Stimulated activated CD4-positive, alpha-beta T cell treated with anti-CD3 and anti-CD28 coated beads, TNF-alpha, amount 100 ng/mL, for 24 hours (primary cell): ENCODE data around the gene TPRG1L.

ENCODE experiments used
- DNase-seq, 3 experiments: peaks; one replicate each; pipeline ENCODE4 v3.0.0-alpha.2; 2020; ENCODE audit warnings: low read depth in 3 of 3

Gene TPRG1L

DNA sequence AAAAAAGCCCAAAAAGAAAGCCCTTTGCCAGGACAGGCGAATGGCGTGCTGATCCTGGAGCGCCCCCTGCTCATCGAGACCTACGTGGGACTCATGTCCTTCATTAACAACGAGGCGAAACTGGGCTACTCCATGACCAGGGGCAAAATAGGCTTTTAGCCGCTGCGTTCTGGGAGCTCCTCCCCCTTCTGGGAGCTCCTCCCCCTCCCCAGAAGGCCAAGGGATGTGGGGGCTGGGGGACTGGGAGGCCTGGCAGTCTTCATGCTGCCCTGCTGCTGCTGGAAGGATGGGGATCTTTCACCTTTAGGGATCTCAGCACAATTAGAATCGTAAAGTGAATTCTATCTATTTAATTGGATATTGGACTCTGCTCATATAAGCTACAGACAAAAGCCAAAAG, 3.6 kb downstream of the TPRG1L start:
- DNase-seq, result no peak

DNA sequence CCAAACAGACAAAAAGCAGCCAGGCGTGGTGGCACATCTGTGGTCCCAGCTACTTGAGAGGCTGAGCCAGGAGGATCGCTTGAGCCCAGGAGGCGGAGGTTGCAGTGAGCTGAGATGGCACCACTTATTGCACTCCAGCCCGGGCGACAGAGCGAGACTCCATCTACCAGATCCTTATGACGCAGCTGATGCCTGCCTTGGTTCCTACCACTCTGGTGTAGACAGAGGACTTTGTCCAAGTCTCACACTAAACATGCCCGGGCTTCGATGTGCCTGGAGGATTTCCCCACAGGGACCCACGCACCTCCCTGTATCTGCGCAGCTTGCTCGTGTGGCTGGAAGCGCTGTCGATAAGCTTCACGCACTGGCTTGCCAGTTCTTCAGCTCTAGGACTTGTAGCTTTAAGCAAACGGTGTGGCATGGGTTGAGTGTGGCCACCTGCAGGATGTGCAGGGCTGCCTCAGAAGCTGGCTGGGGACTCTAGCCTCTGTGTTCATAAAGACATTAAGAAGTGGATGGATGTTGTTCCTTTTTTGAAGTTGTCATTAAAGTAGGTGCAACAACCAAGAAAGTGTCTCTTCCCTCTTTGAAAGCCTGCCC, 4.8 kb downstream of the TPRG1L start:
- DNase-seq, result no peak

DNA sequence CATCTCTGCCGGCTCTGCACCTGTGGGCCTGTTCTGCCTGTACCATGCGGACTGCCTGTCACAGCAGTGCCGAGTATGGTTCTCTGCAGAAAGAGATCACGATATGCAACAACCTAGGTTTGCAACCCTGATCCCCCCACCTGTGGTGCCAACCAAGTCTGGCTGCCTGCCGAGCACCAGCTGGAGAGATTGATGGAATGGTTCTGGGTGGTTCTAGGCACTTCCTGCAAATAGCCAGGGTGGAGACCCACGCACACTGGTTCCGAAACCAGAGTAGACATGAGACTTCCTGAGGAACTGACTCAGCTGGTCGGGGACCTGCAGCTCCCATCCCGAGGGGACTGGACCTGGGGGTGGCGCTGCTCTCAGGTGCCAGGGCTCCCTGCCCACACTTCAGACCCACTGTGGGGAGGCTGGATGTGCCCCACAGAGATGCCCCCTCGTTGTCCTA, 5.4 kb downstream of the TPRG1L start:
- no peak for DNase-seq

DNA sequence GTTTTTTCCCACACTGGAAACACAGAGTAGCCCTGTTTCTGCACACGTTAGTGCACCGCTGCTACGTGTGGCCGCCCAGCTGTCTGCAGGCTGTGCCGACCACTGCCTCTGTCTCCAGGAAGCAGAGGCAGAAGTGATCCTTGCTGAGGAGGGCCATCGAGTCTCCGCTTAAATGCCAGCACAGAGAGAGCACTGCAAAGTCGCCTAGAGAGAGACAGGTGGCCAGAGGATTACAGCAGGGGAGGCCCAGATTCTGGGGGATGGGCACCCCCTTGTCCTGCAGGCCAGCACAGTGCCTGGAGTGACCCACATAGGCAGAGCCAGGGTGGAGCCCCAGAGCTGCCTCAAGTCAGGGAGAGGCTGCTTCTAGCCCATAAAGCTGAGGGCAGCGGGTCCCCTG, 6.1 kb downstream of the TPRG1L start:
- no peak for DNase-seq

DNA sequence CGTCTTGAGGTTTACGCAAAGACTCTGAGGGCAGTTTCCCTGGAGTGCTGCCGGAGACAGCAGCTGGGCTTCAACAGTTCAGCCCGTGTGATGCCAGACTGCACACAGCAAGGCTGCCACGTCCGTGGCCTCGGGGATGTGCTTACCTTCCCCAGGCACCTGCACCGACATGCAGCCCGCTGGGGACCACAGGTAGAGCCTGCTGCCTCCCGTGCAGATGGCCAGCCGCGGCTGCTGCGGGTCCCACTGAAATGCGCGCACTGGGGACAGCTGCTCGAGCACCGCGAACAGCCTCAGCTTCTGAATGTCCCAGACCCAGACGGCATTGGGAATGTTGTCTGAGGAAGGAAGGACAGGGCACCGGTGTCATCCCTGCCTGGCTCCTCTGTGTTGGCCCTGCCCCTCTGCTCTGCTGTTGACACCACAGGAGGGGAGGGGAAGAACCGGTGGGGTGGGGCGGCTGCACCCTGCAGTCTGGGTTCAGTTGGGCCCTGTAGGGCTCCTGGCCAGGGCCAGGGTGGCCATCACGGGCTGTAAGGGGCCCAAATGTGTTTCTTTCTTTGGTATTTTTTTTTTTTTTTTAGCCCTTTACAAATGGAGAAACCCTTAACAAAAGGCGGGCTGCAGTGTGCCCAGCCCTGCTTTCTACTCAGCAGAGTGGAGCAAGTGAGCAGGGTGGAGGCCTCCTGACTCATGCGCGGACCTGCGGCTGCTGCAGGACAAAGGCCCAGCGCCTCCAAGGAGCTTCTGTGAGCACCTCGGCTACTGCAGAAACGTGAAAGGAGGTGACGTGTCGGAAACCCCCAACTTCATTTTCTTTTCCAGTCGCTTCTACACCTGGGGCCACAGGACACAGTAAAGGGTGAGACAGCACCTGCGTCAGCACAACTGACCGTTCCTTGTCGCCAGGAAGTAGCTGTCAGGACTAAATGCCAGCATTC, 6.8 kb downstream of the TPRG1L start:
- no peak for DNase-seq

DNA sequence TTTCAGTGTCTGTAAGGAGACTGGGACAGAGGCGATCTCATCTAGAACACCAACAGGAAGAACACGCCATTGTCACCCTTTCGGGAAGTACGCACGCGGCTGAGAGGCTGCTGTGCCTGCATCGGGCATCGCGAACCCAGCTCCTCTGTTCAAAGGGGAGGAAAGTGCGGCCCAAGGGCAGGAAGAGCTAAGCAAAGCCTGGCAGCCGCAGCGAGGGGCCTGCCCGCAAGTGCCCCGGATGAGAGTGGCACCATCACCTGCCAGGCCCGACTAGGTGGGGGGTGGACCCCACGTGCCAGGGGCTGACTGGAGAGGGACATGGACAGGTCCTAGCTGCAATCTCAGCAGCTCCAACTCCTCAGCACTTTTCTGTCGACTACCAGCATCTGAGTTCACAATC, 7.5 kb downstream of the TPRG1L start:
- no peak for DNase-seq

DNA sequence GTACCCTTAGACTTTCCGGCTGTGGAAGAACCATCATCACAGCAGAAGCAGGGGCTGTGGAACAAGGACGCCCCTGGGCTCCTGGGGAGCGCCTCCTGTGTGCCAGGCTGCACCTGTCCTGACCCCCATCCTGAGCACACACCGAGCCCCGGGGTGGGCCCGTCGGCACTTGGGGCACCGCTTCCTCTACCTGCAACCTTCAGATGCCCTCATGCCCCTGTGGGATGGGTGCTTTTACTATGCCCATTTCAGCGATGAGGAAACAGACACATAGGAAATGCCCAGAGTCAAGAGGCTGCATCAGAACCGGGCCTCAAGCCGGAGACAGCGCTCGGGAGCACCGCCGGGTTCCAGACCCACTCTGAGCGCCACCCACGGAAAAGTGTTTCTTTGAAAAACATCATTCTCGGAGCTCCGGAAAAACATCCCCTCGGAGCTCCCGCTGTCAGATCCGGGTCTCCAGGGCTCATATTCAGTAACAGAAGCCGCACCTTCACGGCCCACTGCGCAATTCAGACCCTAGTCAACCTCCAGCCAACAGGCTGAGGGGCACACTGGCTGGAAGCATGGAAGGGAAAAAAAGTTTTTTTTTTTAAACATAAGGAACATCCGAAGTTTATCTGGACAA, 8.0 kb downstream of the TPRG1L start:
- no peak for DNase-seq

DNA sequence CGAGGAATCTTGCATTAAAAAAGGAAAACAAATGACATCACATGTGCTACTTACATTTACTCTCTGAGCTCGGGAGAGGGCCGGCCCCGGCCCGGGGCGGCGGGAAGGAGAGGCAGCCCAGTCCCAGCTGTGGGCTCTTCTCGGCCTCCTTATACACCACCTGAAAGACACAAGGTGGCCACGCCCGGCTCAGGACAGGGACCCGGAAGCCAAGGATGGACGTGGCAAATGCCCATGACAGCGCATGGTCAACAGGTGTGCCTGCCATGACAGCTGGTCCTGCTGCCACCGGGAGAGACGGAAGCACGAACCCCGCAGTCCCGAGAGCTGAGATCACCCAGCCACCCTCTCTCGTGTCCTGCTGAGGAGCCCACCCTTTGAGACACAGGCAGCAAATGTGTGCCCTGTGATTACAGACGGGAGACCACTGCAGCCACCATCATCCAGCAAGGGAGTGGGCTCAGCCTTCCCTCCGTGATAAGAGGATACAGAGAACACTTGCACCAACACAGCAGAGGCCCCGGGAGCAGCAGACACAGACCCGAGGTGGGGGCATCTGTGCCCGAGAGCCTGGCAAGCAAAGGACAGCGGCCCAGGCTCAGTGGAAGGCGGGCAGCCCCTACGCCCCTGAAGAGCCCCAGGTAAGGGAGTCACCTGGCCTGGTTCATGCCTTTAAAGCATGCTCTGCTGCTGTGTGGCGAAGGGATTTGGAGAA, 8.7 kb downstream of the TPRG1L start:
- DNase-seq, result no peak

DNA sequence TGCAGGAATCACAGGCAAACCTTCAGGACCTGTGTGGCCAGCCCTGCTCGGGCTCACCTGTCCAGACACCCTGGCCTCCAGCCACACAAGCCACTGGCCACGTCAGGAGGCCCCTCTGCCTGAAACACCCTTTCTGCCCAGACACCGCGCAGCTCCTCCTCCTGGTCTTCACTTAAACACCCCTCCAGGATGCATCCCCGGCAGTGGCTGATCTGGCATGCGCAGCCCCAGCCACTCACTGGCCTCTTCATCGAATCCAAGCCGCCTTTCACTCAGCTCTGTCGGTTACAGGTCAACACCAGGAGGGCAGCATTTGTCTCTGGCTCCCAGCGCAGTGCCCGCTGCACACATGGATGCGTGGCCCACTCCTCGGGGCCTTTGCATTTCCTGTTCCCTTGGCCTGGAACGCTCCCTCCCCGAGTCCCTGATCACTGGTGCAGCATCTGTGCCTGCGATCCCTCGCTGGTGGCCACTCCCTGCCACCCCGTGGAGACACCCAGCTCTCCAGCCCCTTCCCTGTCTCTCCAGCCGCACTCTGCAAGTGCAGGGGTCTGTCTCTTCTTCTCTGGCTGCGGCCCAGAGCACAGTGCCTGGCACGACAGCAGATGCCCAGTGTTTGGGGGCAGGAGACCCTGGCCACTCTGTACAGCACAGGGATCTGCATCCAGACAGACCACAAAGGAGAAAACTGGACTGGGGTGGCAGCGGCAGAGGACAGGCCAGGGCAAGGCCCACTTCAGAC, 9.4 kb downstream of the TPRG1L start:
- DNase-seq, result no peak

DNA sequence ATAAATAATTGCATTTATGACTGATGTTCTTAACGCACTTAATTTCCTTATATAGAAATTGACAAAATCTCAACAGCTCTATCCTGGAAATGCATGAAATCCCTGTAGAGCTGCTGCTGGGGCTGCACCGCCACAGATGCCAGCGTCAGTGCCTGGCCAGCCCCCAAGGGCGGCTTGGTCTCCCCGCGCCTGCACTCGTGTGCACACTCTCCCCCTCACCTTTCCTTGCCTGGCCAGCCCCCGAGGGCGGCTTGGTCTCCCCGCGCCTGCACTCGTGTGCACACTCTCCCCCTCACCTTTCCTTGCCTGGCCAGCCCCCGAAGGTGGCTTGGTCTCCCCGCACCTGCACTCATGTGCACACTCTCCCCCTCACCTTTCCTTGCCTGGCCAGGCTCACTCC, 11.3 kb downstream of the TPRG1L start:
- no peak for DNase-seq

DNA sequence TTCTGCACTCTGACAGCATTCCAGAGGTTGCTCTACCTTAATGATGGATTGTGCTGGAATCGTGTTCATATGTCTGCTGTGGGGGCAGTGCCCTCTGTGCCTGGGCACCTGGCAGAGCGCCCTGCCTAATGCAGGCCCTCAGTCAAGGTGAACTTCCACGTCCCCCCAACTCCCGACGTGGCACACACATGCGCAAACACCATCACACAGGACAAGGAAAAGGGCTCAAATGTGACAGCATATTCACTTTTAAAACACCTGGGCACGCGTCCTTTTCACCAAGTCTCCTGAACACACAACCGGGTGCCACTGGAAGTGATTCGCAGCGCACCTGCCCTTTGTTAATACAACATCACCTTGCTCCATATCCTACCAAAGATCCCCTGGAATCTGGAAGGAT, 11.7 kb downstream of the TPRG1L start:
- DNase-seq, result no peak

DNA sequence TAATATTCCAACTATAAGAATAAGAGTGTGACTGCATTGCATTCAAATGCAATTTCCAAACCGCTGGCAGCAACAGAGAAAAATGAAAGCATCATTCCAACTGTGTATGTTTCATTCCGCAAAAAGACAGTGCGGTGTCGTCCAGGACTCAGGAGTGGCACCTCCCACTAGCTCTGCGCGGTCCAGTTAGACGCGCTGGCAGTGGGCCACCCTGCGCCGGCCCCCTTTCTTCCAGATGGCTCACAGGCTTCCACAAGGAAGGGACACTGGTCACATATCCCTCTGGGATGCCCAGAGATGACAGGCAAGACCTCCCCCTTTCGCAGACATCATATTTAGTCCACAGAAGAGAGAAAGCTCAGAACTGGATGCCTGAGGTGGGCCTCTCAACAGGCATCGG, 13.2 kb downstream of the TPRG1L start:
- no peak for DNase-seq

DNA sequence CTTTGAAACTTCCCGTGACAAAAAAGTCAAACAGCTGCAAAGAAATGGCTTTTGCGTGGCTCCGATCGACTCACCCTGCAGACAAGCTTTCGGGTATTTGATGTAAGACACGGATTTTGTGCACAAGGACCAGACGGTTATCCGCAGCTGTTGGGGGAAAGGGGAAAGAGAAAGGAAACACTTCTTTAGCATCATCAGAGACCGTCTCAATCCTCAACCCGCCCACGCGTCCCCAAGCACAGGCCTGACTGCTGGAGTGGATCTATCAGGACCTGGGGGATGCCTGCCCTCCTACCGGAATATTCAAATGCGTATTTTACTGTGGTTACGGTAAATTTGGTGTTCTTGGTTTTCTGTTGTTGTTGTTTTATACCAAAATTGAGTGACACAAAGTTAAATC, 13.9 kb downstream of the TPRG1L start:
- no peak for DNase-seq

DNA sequence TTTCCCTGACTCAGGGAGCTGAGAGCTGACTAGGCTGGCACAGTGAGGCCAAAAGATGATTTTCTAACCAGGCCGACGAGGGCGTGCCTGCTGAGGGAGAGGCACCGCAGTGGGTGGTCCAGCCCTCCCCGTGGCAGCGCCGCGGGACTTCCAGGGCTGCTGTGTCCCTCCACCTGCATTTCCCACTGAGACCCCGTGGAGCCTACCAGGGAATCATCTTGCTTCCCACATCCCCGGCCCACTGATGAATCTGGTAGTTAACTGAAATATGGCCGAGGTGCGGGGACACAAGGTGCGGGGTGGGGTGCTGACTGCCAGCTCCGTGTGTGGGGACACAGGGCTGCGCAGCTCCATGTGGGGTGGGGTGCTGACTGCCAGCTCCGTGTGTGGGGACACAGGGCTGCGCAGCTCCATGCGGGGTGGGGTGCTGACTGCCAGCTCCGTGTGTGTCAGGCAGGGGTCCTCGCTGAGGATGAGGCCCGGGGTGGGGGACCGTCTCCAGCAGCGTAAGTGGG, 14.6 kb downstream of the TPRG1L start:
- no peak for DNase-seq

DNA sequence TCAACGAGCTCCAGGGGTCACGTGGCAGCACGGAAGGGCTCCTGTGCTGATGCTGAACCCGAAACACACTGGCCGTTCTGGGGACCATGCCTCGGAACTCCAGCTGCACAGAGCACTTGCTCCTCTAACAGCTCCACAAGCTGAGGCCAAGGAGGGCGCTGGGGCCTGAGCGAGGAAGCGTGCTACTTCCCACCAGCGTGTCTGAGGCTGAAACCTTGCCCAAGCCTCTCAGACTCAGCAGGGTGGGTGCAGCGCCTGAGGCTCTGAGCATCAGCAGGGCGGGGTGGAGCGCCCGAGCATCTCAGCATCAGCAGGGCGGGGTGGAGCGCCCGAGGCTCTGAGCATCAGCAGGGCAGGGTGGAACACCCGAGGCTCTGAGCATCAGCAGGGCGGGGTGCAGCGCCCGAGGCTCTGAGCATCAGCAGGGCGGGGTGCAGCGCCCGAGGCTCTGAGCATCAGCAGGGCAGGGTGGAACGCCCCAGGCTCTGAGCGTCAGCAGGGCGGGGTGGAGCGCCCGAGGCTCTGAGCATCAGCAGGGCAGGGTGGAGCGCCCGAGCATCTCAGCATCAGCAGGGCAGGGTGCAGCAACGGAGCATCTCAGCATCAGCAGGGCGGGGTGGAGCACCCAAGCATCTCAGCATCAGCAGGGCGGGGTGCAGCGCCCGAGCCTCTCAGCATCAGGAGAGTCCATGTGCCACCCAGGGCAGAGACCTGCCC, 15.5 kb downstream of the TPRG1L start:
- DNase-seq, result no peak

DNA sequence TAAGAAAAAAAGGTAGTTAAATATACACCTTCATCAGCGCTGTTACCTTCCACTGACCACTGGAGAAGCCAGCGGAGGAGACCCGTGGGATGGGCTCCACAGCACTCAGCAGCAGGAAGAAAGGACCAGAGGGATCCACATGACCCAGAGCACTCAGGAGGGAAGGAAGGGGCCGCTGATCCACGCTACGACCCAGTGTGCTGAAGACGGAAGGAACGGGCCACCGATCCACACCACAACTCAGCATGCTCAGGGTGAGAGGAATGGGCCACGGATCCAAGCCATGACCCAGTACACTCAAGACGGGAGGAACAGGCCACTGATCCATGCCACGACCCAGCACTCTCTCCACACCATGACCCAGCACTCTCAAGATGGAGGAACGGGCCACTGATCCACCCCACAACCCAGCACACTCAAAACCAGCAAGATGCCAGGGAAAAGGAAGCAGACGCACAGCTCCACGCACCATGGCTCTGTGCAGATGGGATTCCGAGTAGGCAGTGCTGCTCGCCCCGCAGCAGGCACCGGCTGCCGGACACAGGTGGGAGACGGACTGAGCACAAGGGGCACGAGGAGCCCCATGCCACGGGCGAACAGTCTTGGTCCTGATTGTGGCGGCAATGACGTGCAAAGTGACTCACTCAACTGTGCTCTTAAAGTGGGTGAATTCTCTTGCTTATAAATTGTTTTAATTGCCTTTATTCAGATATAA, 16.4 kb downstream of the TPRG1L start:
- DNase-seq, result no peak

DNA sequence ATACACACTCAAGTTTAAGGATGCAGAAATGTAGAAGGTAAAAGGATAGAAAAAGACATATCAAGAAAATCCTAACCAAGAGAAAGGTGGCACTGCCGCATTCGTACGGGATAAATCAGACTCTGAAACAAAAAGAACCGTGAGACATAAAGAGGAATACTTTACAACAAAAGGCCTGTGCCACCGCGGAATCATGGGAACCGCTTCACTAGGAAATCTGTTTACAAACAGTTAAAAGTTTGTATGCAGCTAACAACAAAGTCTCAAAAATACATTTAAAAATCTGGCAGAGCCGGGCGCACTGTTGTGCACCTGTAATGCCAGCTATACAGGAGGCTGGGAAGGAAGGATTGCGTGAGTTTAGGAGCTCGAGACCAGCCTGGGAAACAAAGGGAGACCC, 17.0 kb downstream of the TPRG1L start:
- DNase-seq, result no peak

DNA sequence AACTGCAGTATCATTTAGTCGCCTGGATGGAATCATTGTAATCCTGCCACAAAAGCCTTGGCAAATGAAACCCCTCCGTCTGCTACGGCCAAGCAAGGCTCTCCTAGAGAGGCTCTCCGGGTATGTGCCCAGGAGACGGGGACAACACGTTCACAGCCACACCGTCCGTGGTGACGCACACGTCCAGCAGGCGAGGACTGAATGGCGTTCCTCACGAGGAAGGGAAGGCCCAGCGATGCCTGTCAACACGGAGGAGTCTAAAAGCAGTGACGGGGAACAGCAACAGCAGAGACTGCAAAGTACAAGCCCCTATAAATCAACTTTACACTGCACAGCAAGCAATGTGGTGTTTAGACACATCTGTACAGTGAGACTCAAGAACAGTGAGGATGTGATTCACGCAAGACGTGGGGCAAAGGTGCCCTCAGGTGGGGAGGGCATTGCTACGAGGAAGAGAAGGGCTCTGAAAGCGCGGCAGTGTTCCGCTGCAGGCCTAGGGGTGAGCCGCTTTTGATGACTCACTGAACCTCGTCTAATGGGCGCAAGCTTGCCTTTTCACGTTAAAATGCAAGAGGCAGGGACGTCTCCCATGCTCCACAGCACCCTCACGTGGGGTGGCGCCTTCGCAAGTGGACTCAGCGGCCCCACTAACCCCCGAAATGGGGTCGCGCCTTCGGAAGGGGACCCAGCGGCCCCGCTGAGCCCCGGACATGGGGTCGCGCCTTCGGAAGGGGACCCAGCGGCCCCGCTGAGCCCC, 18.3 kb downstream of the TPRG1L start:
- no peak for DNase-seq

DNA sequence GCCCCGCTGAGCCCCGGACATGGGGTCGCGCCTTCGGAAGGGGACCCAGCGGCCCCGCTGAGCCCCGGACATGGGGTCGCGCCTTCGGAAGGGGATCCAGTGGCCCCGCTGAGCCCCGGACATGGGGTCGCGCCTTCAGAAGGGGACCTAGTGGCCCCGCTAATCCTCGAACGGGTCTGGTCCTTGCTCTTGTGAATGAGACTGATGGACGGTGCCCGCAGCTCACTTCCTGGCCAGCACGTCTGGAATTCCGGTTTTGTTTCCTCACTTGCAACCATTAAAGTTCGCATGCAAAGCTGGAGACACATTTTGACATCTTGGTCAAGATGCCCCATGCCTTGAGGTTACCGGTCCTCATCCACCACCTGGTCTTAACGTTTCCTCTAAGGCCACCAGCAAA, 19.5 kb downstream of the TPRG1L start:
- no peak for DNase-seq
